ENCODE results near the gene COL4A2. TPM values are rescaled to one million over a fixed set of nuclear protein-coding genes. Genes with fewer than 3 reads are reported as not detected.

The COL4A2 gene
- total RNA-seq, 1 donor from 2014 or later, result 60.9 TPM

DNA sequence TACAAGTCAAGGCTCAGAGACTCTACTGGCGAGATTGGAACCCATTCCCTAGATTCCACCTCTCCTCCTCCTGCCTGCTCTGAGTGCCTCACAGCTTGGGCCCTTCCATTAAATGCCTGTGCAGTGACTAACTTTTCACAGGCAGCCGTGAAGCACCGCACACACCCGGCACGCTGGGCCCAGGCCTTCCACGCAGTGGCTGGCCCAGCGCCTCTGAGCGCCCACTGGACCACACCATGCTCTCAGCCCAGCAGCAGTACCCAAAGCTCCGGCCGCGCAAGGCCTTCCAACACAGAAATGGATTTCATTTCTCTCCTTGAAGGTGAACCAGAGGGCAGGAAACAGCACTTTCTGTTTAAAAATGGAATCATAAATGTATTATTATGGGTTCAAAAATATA is 228.4 kb downstream of the COL4A2 start:
- TF ChIP-seq, protein P1, sequence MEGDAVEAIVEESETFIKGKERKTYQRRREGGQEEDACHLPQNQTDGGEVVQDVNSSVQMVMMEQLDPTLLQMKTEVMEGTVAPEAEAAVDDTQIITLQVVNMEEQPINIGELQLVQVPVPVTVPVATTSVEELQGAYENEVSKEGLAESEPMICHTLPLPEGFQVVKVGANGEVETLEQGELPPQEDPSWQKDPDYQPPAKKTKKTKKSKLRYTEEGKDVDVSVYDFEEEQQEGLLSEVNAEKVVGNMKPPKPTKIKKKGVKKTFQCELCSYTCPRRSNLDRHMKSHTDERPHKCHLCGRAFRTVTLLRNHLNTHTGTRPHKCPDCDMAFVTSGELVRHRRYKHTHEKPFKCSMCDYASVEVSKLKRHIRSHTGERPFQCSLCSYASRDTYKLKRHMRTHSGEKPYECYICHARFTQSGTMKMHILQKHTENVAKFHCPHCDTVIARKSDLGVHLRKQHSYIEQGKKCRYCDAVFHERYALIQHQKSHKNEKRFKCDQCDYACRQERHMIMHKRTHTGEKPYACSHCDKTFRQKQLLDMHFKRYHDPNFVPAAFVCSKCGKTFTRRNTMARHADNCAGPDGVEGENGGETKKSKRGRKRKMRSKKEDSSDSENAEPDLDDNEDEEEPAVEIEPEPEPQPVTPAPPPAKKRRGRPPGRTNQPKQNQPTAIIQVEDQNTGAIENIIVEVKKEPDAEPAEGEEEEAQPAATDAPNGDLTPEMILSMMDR (IDR thresholded peaks at IDR 0.05; ENCODE audit: partially characterized antibody, unreplicated experiment), result no peak
- Mint-ChIP-seq H3K27me3 (ENCODE audit: unreplicated experiment) (peaks cover 2% of the 10 kb centered on the region), H3K4me1 (ENCODE audit: low read depth, unreplicated experiment) (peaks cover 4% of the 10 kb centered on the region), H3K9me3 (ENCODE audit: unreplicated experiment) (no peaks in the 10 kb centered on the region), H3K4me3 (ENCODE audit: unreplicated experiment) (no peak overlapping the region), H3K36me3 (ENCODE audit: unreplicated experiment) (no peaks in the 10 kb centered on the region), H3K27ac (ENCODE audit: unreplicated experiment) (no peak overlapping the region)
- DNase-seq, result peak; percentile 2

DNA sequence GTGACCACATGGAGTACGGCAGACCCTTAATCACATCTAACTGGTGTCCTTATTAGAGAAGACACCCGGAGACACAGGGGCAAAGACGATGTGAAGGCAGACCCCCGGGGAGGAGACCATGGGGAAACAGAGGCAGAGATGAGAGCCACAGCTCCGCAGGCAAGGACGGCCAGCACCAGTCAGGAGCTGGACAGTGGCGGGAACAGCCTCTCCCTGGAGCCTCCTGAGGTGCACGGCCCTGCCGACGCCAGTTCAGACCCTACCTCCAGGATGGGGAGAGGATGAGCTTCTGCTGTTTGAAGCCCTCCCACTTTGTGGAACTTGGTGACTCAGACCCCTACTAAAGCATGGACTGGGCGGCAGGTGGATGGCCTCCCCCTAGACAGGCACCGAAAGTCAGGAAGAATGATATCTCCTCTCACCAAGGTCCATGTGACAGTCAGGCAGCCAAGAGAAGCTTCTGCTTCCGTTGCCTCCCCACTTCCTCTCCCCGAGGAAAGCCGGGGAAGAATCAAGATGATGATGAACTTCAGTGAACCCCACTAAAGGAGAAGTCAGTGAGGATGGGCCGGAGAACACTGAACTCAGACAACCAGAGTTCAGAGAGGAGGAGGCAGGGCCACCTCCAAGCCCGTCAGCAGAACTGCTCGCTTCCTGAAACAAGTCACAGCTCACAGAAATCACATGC is 229.1 kb downstream of the COL4A2 start:
- TF ChIP-seq, protein P1 (IDR thresholded peaks at IDR 0.05; ENCODE audit: partially characterized antibody, unreplicated experiment), result no peak
- Mint-ChIP-seq H3K4me1 (ENCODE audit: low read depth, unreplicated experiment) (peaks cover 4% of the 10 kb centered on the region), H3K27ac (ENCODE audit: unreplicated experiment) (no peak overlapping the region), H3K27me3 (ENCODE audit: unreplicated experiment) (no peaks in the 10 kb centered on the region), H3K36me3 (ENCODE audit: unreplicated experiment) (no peaks in the 10 kb centered on the region), H3K4me3 (ENCODE audit: unreplicated experiment) (no peak overlapping the region), H3K9me3 (ENCODE audit: unreplicated experiment) (no peaks in the 10 kb centered on the region)
- DNase-seq, result peak; percentile 4

DNA sequence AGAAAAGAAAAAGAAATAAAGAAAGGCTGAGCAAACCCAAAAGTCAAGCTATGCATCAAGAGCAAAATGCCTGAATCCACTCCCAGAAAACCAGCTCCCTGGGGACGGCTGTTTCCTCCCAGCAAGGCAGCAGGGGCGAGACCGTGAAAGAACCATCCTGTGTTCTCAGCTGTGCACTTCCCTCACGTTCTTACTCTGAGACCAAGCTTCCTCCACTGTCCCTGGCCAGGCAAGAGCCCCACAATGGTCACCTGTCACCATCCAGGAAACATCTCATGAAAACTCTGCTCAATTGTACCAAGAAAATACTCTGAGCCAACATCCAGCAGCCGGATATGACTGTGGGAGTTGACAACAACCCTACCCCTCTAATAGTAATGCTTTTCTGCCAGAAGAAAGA is 231.5 kb downstream of the COL4A2 start:
- Mint-ChIP-seq H3K4me3 (ENCODE audit: unreplicated experiment) (no peak overlapping the region), H3K4me1 (ENCODE audit: low read depth, unreplicated experiment) (peaks cover 4% of the 10 kb centered on the region), H3K27me3 (ENCODE audit: unreplicated experiment) (no peaks in the 10 kb centered on the region), H3K27ac (ENCODE audit: unreplicated experiment) (no peak overlapping the region), H3K9me3 (ENCODE audit: unreplicated experiment) (no peaks in the 10 kb centered on the region), H3K36me3 (ENCODE audit: unreplicated experiment) (no peaks in the 10 kb centered on the region)
- TF ChIP-seq, protein P1 (IDR thresholded peaks at IDR 0.05; ENCODE audit: partially characterized antibody, unreplicated experiment), result no peak
- DNase-seq, result peak; percentile 56

DNA sequence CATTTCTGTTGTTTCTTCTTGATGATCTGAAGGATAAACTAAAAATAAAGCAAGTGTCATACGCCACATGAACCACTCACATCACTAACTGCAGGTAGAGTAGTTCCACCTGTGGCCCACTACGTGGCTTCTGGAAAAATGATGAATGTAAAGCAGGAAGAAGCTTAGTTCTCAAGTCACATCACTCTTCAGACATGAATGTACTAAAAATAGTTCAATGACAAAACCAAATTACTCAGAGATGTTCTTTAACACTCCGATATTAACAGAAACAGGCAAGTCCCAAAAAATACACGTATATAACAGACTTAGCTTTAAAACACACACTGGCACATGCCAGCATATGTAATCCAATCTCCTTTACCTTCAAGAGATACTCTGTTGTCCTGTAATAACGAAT is 232.8 kb downstream of the COL4A2 start:
- peaks cover 3% of the 10 kb centered on the region for H3K36me3 Mint-ChIP-seq (ENCODE audit: unreplicated experiment)
- H3K27ac Mint-ChIP-seq (ENCODE audit: unreplicated experiment), result no peak overlapping the region
- H3K27me3 Mint-ChIP-seq (ENCODE audit: unreplicated experiment), result no peaks in the 10 kb centered on the region
- TF ChIP-seq, protein P1 (IDR thresholded peaks at IDR 0.05; ENCODE audit: partially characterized antibody, unreplicated experiment), result no peak
- DNase-seq, result no peak
- H3K9me3 Mint-ChIP-seq (ENCODE audit: unreplicated experiment), result peaks cover 2% of the 10 kb centered on the region
- peaks cover 4% of the 10 kb centered on the region for H3K4me1 Mint-ChIP-seq (ENCODE audit: low read depth, unreplicated experiment)
- H3K4me3 Mint-ChIP-seq (ENCODE audit: unreplicated experiment), result no peak overlapping the region

DNA sequence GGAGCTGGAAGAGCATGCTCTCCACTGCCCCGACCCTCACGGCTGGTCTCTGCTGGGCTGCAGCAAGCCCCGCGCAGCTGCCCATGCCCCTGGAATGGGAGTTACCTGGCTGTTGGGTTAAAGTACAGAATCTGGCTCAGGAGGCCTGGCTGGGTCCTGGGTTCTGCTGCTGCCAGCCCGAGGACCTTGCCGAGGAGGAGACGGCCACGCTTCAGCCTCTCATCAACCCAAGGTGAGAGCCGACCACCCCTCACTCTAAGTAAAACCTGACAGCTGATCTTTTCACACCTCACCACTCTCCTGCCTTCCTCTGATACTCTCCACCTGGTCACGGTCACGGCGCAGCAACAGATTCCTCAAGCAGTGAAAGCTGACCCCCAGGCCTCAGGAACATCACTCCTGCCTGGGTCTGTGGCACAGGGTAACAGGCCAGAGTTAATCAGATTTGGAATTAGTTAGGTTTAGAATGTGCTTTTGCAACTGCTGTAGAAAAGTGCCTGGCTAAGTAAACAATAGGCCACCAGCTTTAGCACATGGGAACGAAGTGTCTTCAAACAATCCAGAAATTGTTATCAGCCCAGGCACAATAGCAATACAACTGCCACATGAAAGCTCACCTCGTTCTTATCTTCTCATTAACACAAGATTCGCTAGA is 233.9 kb downstream of the COL4A2 start:
- no peaks in the 10 kb centered on the region for H3K27me3 Mint-ChIP-seq (ENCODE audit: unreplicated experiment)
- no peak for DNase-seq
- peaks cover 5% of the 10 kb centered on the region for H3K36me3 Mint-ChIP-seq (ENCODE audit: unreplicated experiment)
- H3K4me3 Mint-ChIP-seq (ENCODE audit: unreplicated experiment), result no peak overlapping the region
- peaks cover 2% of the 10 kb centered on the region for H3K9me3 Mint-ChIP-seq (ENCODE audit: unreplicated experiment)
- H3K4me1 Mint-ChIP-seq (ENCODE audit: low read depth, unreplicated experiment), result peaks cover 4% of the 10 kb centered on the region
- TF ChIP-seq, protein P1 (IDR thresholded peaks at IDR 0.05; ENCODE audit: partially characterized antibody, unreplicated experiment), result no peak
- H3K27ac Mint-ChIP-seq (ENCODE audit: unreplicated experiment), result no peak overlapping the region
